Endothelial cell of umbilical vein (primary cell): Measurements from ENCODE around the gene ATAD3A. TPM values are rescaled to one million over a fixed set of nuclear protein-coding genes. Genes with fewer than 3 reads are reported as not detected.

ENCODE experiments used
- BruUV-seq: library from RNA; stranded (reverse); fragments of 400-500 nt; replicated peaks from 2 replicates; lab custom pipeline; 2021; lab: Mats Ljungman, UMichigan
- CTCF ChIA-PET: fragments of 300-600, 350-600 bp; sonication (Branson Sonifier 250); formaldehyde crosslinking; loops from one replicate; lab custom pipeline; 2021; ENCODE audit warnings: antibody characterized with exemption, inconsistent platforms; lab: Charles Lee
- POLR2A ChIA-PET: fragments of 300-600, 350-600 bp; sonication (Branson Sonifier 250); formaldehyde crosslinking; loops from one replicate; lab custom pipeline; 2021; ENCODE audit warnings: antibody characterized with exemption, inconsistent platforms; lab: Charles Lee
- DNase-seq: peaks from one replicate; pipeline ENCODE4 v3.0.0-alpha.2; 2011; ENCODE audit warnings: low read depth, low spot score
- FAIRE-seq: peaks from 2 replicates; lab custom pipeline; 2011; peaks lifted over from hg19 to GRCh38; lab: Jason Lieb, UNC
- H2AFZ ChIP-seq: 2 replicates; pipeline ENCODE4 v1.6.0; 2012; ENCODE audit warnings: low read depth, low read length, control low read depth, inconsistent platforms
- H3K27ac ChIP-seq: 2 replicates; pipeline ENCODE4 v1.5.1; 2011; ENCODE audit warnings: low read depth, mild to moderate bottlenecking, control low read depth, low read length, moderate library complexity; ENCODE audit not compliant: insufficient read depth
- H3K27me3 ChIP-seq, 2 experiments: 2 replicates each; pipeline versions ENCODE4 v1.6.0 to v1.6.1; 2011; ENCODE audit warnings: low read length in 2 of 2, mixed read lengths in 1 of 2; ENCODE audit not compliant: control insufficient read depth in 2 of 2, insufficient read depth in 2 of 2
- H3K36me3 ChIP-seq, 2 experiments: 2 replicates in 1 of 2; 3 replicates in 1 of 2; pipeline ENCODE4 v1.5.1; 2011; ENCODE audit warnings: low read length in 2 of 2, mild to moderate bottlenecking in 1 of 2, moderate library complexity in 1 of 2; ENCODE audit not compliant: control insufficient read depth in 2 of 2, insufficient read depth in 2 of 2; ENCODE audit errors: extremely low read depth in 1 of 2
- H3K4me1 ChIP-seq: 3 replicates; pipeline ENCODE4 v1.5.1; 2011; ENCODE audit warnings: mild to moderate bottlenecking, low read length; ENCODE audit not compliant: control insufficient read depth, insufficient read depth; ENCODE audit errors: extremely low read depth
- H3K4me2 ChIP-seq: 2 replicates; pipeline ENCODE4 v1.6.1; 2011; ENCODE audit warnings: low read length, control low read depth, mixed read lengths; ENCODE audit not compliant: insufficient read depth
- H3K4me3 ChIP-seq, 3 experiments: fragments of 200-600 bp in 1 of 3; sonication (generic), shearing (Covaris generic) in 1 of 3; replicated peaks in 1 of 3; 2 replicates each; pipeline ENCODE4 v1.5.1; 2011 to 2016; ENCODE audit warnings: control low read depth in 3 of 3, low read length in 3 of 3, mild to moderate bottlenecking in 2 of 3, inconsistent platforms in 1 of 3, low read depth in 1 of 3, moderate library complexity in 1 of 3; ENCODE audit not compliant: insufficient read depth in 1 of 3
- H3K79me2 ChIP-seq: 2 replicates; pipeline ENCODE4 v1.6.0; 2012; ENCODE audit warnings: low read length, inconsistent platforms; ENCODE audit not compliant: control insufficient read depth, insufficient read depth
- H3K9ac ChIP-seq: replicated peaks from 2 replicates; pipeline ENCODE3; 2011; ENCODE audit warnings: low read length, control low read depth; ENCODE audit not compliant: insufficient read depth; ENCODE audit errors: extremely low read depth
- H3K9me1 ChIP-seq: replicated peaks from 3 replicates; pipeline ENCODE4 v1.6.0; 2011; ENCODE audit warnings: mild to moderate bottlenecking, low read length; ENCODE audit not compliant: control insufficient read depth, insufficient read depth; ENCODE audit errors: extremely low read depth
- H3K9me3 ChIP-seq: replicated peaks from 2 replicates; pipeline ENCODE4 v1.5.1; 2012; ENCODE audit warnings: low read length, inconsistent platforms; ENCODE audit not compliant: control insufficient read depth, insufficient read depth
- H4K20me1 ChIP-seq: replicated peaks from 2 replicates; pipeline ENCODE3; 2011; ENCODE audit warnings: mild to moderate bottlenecking, low read length; ENCODE audit not compliant: control insufficient read depth, insufficient read depth; ENCODE audit errors: extremely low read depth
- FOS ChIP-seq: IDR thresholded peaks from 2 replicates; pipeline ENCODE4 v1.6.1; 2011; ENCODE audit warnings: mild to moderate bottlenecking, low read length, moderate library complexity, borderline replicate concordance; ENCODE audit not compliant: insufficient read depth
- GATA2 ChIP-seq: IDR thresholded peaks from 2 replicates; pipeline ENCODE4 v1.7.0; 2011; ENCODE audit warnings: low read depth, mild to moderate bottlenecking, moderate library complexity, mixed read lengths, low read length; ENCODE audit not compliant: insufficient read length, insufficient read depth
- JUN ChIP-seq: IDR thresholded peaks from 2 replicates; pipeline ENCODE4 v1.6.1; 2011; ENCODE audit warnings: borderline replicate concordance, low read depth; ENCODE audit not compliant: insufficient read length, insufficient read depth
- MAX ChIP-seq: IDR thresholded peaks from 2 replicates; pipeline ENCODE4 v1.6.1; 2011; ENCODE audit not compliant: insufficient read depth, insufficient read length
- POLR2A ChIP-seq: IDR thresholded peaks from 2 replicates; pipeline ENCODE4 v1.6.1; 2012; ENCODE audit warnings: low read depth, mild to moderate bottlenecking, control low read depth, low read length
- POLR2AphosphoS5 ChIP-seq: IDR thresholded peaks from 2 replicates; pipeline ENCODE4 v1.6.1; 2012; ENCODE audit warnings: low read depth, mild to moderate bottlenecking, control low read depth, low read length, moderate library complexity; ENCODE audit not compliant: insufficient read depth
- dilution Hi-C: fragments of 300-500 bp; cut with MboI; formaldehyde crosslinking; loops from one replicate; pipeline ENCODE4 v1.15.0; 2019; ENCODE audit warnings: low sequenced_read_pairs; ENCODE audit not compliant: extremely low pct_ligation_motif_present
- intact Hi-C: fragments of 100-400 bp; cut with micrococcal nuclease; formaldehyde crosslinking; loops from one replicate; pipeline ENCODE4 v1.10.0; 2022
- polyA plus RNA-seq, 4 experiments: library from polyadenylated mRNA; depleted of rRNA in 3 of 4; stranded (reverse) in 3 of 4; unstranded in 1 of 4; fragments of >200 nt; gene quantifications; 2 replicates each; pipeline versions ENCODE4 v1.2.1 to v1.2.3, GENCODE V29; 2011 to 2012; ENCODE audit warnings: missing spikeins in 1 of 4
- total RNA-seq: library from RNA; stranded (reverse); gene quantifications from 2 replicates; pipeline ENCODE4 v1.2.3, GENCODE V29; 2021
- TF ChIP-seq, protein P1 (sequence below), 2 donors: IDR thresholded peaks; 1 replicate in 1 of 2; 2 replicates in 1 of 2; pipeline ENCODE4 v1.5.1; 2011; ENCODE audit warnings: low read length in 2 of 2, mild to moderate bottlenecking in 2 of 2, moderate library complexity in 2 of 2, control low read depth in 1 of 2, inconsistent platforms in 1 of 2, low read depth in 1 of 2; ENCODE audit not compliant: insufficient read depth in 1 of 2; ENCODE audit errors: extremely low read depth in 1 of 2

ATAD3A gene
- total and polyA plus RNA-seq, 2 donors (not counting 3 experiments of a cell fraction or from before 2014, with no cell fraction given) = 24.9 to 55.2 TPM

GRCh38 chr1:1551524-1552262 is 39.7 kb downstream of the ATAD3A start:
- no peak overlapping the region for H3K9ac ChIP-seq
- no peaks in the 10 kb centered on the region for H4K20me1 ChIP-seq
- ChIA-PET CTCF (interaction anchor here (1.2 kb wide), 1 partner anchor 354 kb away, joined by 3 read pairs; no protein-coding TSS in a partner anchor), POLR2A (no interaction called here)
- no TSS peak for BruUV-seq
- H3K79me2 ChIP-seq = peaks cover 8% of the 10 kb centered on the region
- no peaks in the 10 kb centered on the region for H3K9me1 ChIP-seq
- H3K27ac ChIP-seq = no peak overlapping the region
- H3K4me1 ChIP-seq = no peaks in the 10 kb centered on the region
- DNase-seq = no peak
- TF ChIP-seq, protein P1, sequence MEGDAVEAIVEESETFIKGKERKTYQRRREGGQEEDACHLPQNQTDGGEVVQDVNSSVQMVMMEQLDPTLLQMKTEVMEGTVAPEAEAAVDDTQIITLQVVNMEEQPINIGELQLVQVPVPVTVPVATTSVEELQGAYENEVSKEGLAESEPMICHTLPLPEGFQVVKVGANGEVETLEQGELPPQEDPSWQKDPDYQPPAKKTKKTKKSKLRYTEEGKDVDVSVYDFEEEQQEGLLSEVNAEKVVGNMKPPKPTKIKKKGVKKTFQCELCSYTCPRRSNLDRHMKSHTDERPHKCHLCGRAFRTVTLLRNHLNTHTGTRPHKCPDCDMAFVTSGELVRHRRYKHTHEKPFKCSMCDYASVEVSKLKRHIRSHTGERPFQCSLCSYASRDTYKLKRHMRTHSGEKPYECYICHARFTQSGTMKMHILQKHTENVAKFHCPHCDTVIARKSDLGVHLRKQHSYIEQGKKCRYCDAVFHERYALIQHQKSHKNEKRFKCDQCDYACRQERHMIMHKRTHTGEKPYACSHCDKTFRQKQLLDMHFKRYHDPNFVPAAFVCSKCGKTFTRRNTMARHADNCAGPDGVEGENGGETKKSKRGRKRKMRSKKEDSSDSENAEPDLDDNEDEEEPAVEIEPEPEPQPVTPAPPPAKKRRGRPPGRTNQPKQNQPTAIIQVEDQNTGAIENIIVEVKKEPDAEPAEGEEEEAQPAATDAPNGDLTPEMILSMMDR (IDR thresholded peaks at IDR 0.05; ENCODE audit: extremely low read depth in 1 of 2, insufficient read depth in 1 of 2, low read depth in 1 of 2, low read length in 2 of 2) = no peak
- no peak for TF ChIP-seq JUN
- TF ChIP-seq FOS = no peak
- no peak for TF ChIP-seq POLR2AphosphoS5
- TF ChIP-seq GATA2 = no peak
- no peak for TF ChIP-seq POLR2A
- TF ChIP-seq MAX = no peak
- no peak overlapping the region for H3K4me2 ChIP-seq
- FAIRE-seq = no peak
- intact Hi-C loops (no loop called here), dilution Hi-C loops (no loop called here)
- no peak overlapping the region for H2AFZ ChIP-seq
- no peaks in the 10 kb centered on the region for H3K27me3 ChIP-seq
- no peaks in the 10 kb centered on the region for H3K9me3 ChIP-seq
- H3K36me3 ChIP-seq = no peaks in the 10 kb centered on the region
- no peak overlapping the region for H3K4me3 ChIP-seq
